Stimulated activated CD8-positive, alpha-beta memory T cell treated with anti-CD3 and anti-CD28 coated beads, Interleukin-15, amount 100 ng/mL, for 1 hour (primary cell): ENCODE data around the gene PCDHGA9.
"Not testable (repeated sequence)": the region's sequence is repeated elsewhere in the genome, so short reads cannot be mapped to it uniquely, and the experiment has no call there.

Experiments used
- DNase-seq: peaks from one replicate; pipeline ENCODE4 v3.0.0-alpha.2; 2020; ENCODE audit warnings: low read depth

The PCDHGA9 gene

GRCh38 chr5:141384471-141385267 is 17.9 kb upstream of the PCDHGA9 start:
- DNase-seq, result no peak

DNA sequence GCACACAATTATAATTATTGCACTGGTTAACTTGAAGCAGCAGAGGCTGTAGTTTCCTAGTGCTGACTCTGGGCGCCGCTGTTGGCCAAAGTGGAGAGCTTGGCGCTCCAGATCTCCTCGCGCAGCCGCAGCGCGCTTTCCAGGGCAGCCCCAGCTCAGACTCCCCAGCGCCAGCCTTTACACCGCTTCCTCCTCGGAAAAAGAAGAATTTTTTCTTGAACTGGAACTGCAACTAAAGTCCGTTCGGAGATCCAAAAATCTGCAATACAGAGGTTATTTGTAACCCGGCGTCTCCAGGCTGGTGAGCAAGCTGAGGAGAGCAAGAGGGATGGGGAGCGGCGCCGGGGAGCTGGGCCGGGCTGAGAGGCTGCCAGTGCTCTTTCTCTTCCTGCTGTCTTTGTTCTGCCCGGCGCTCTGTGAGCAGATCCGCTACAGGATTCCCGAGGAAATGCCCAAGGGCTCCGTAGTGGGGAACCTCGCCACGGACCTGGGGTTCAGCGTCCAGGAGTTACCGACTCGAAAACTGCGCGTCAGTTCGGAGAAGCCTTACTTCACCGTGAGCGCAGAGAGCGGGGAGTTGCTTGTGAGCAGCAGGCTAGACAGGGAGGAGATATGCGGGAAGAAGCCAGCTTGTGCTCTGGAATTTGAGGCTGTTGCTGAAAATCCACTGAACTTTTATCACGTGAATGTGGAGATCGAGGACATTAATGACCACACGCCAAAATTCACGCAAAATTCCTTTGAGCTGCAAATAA is 14.8 kb upstream of the PCDHGA9 start, which contains the start of gene PCDHGB4:
Gene PCDHGB4, plus strand, starts transcription at position 142 of the 755 bp plus-strand sequence. Its CDS starts 187 bp downstream, at position 329.
- not testable (repeated sequence) for DNase-seq

GRCh38 chr5:141388661-141389060 is 13.9 kb upstream of the PCDHGA9 start:
- DNase-seq, result no peak

GRCh38 chr5:141389153-141390042 is 13.2 kb upstream of the PCDHGA9 start:
- DNase-seq, result no peak

GRCh38 chr5:141392429-141393198 is 10.0 kb upstream of the PCDHGA9 start, which contains the start of gene PCDHGA8:
Gene PCDHGA8, plus strand, starts transcription at chr5:141392633. Its CDS starts 181 bp downstream, at chr5:141392814.
- DNase-seq, result no peak

- DNase-seq, result no peak
Measured at GRCh38 chr5:141393267-141393666, 9.3 kb upstream of the PCDHGA9 start.

DNA sequence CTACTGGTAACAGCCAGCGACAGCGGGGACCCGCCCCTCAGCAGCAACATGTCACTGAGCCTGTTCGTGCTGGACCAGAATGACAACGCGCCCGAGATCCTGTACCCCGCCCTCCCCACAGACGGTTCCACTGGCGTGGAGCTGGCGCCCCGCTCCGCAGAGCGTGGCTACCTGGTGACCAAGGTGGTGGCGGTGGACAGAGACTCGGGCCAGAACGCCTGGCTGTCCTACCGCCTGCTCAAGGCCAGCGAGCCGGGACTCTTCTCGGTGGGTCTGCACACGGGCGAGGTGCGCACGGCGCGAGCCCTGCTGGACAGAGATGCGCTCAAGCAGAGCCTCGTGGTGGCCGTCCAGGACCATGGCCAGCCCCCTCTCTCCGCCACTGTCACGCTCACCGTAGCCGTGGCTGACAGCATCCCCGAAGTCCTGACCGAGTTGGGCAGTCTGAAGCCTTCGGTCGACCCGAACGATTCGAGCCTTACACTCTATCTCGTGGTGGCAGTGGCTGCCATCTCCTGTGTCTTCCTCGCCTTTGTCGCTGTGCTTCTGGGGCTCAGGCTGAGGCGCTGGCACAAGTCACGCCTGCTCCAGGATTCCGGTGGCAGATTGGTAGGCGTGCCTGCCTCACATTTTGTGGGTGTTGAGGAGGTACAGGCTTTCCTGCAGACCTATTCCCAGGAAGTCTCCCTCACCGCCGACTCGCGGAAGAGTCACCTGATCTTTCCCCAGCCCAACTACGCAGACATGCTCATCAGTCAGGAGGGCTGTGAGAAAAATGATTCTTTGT is 8.0 kb upstream of the PCDHGA9 start:
- not testable (repeated sequence) for DNase-seq

GRCh38 chr5:141397756-141398551 is 4.6 kb upstream of the PCDHGA9 start, which contains the start of gene PCDHGB5:
Gene PCDHGB5, plus strand, starts transcription at chr5:141397947. Its CDS starts 181 bp downstream, at chr5:141398128.
- not testable (repeated sequence) for DNase-seq

- DNase-seq, result no peak
Measured at GRCh38 chr5:141398608-141399007, 4.0 kb upstream of the PCDHGA9 start.

GRCh38 chr5:141399555-141400258 is 2.9 kb upstream of the PCDHGA9 start:
- DNase-seq, result no peak

DNA sequence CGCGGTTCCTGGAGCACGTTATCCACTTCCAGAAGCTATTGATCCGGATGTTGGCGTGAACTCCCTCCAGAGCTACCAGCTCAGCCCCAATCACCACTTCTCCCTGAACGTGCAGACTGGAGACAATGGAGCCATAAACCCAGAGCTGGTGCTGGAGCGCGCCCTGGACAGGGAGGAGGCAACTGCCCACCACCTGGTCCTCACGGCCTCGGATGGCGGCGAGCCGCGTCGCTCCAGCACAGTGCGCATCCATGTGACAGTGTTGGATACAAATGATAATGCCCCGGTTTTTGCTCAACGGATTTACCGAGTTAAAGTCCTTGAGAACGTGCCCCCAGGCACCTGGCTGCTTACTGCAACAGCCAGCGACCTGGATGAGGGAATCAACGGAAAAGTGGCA is 809 bp downstream of the PCDHGA9 start:
- no peak for DNase-seq

- not testable (repeated sequence) for DNase-seq
Measured at GRCh38 chr5:141407790-141408505, 5.4 kb downstream of the PCDHGA9 start, which contains the start of gene PCDHGB6. Gene PCDHGB6, plus strand, starts transcription at chr5:141408021. Its CDS starts 182 bp downstream, at chr5:141408203.

GRCh38 chr5:141409598-141410306 is 7.2 kb downstream of the PCDHGA9 start:
- DNase-seq, result no peak

DNA sequence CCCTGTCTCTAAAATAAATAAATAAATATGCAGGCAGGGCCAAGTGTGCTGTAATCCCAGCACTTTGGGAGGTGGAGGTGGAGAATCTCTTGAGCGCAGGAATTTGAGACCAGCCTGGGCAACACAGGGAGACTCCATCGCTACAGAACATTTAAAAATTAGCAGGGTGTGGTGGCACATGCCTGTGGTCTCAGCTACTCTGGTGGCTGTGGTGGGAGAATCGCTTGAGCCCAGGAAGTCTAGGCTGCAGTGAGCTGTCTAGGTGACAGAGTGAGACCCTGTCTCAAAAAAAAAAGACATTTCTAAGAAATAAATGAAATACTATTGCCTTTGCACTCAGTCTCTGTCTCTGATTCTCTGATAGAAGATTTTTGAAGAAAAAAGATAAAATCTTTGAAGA is 9.0 kb downstream of the PCDHGA9 start:
- no peak for DNase-seq

DNA sequence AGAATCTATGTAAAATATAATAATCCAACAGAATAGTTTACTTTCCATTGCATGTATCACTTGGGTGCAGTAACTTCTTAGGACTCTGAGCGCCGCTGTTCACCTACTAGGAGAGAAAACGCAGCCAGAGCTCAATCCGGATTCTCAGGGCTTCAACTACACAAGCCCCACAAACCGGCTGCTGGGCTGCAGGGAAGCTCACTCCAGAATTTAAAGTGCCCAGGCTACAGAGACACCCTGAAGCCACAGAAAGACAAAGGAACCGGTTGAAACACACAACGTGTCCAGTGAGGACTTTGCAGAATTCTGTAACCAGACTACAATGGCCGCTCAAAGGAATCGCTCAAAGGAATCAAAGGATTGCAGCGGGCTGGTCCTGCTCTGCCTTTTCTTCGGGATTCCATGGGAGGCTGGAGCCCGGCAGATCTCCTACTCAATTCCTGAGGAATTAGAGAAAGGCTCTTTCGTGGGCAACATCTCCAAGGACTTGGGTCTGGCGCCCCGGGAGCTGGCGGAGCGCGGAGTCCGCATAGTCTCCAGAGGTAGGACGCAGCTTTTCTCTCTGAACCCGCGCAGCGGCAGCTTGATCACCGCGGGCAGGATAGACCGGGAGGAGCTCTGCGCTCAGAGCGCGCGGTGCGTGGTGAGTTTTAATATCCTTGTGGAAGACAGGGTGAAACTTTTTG is 10.4 kb downstream of the PCDHGA9 start, which contains the start of gene PCDHGA10:
Gene PCDHGA10, plus strand, starts transcription at position 134 of the 686 bp plus-strand sequence. Its CDS starts 189 bp downstream, at position 323.
- peak; percentile 29 for DNase-seq

DNA sequence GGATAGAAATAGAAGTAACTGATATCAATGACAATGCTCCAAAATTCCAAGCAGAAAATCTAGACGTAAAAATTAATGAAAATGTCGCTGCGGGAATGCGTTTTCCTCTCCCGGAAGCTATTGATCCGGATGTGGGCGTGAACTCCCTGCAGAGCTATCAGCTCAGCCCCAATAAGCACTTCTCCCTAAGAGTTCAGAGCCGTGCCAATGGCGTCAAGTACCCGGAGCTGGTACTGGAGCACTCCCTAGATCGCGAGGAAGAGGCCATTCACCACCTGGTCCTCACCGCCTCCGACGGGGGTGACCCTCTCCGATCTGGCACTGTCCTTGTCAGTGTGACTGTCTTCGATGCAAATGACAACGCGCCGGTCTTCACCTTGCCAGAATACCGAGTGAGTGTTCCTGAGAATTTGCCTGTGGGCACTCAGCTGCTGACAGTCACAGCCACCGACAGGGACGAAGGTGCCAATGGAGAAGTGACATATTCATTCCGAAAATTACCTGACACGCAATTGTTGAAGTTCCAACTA is 11.0 kb downstream of the PCDHGA9 start:
- DNase-seq, result no peak
